H1 (cell line): ENCODE results near the gene SNAPC3. TPM values are rescaled to one million over a fixed set of nuclear protein-coding genes. Genes with fewer than 3 reads are reported as not detected.

Source experiments
- CTCF ChIA-PET: fragments of 300-600 bp; sonication (Branson Sonifier 250); formaldehyde crosslinking; loops from one replicate; lab custom pipeline; 2021; ENCODE audit not compliant: partially characterized antibody; lab: Charles Lee
- POLR2A ChIA-PET: fragments of 300-600 bp; sonication (Branson Sonifier 250); formaldehyde crosslinking; loops from one replicate; lab custom pipeline; 2021; ENCODE audit warnings: inconsistent platforms; ENCODE audit not compliant: partially characterized antibody; lab: Charles Lee
- DNase-seq, 2 experiments: peaks; one replicate each; pipeline versions ENCODE4 v3.0.0 to v3.0.0-alpha.2; 2010 to 2022; ENCODE audit warnings: low spot score in 2 of 2, low read depth in 1 of 2, mixed read lengths in 1 of 2
- FAIRE-seq: peaks from 2 replicates; lab custom pipeline; 2011; peaks lifted over from hg19 to GRCh38; lab: Jason Lieb, UNC
- H2AFZ ChIP-seq: 2 replicates; pipeline ENCODE4 v1.8.1; 2012; ENCODE audit warnings: low read length, inconsistent platforms
- H2AK5ac ChIP-seq: 2 replicates; pipeline ENCODE4 v1.6.1; 2013; ENCODE audit warnings: low read depth, low read length
- H2BK120ac ChIP-seq: replicated peaks from 2 replicates; pipeline ENCODE3; 2013; ENCODE audit warnings: low read depth, low read length, inconsistent platforms
- H2BK12ac ChIP-seq: 2 replicates; pipeline ENCODE4 v1.6.1; 2013; ENCODE audit warnings: low read depth, low read length
- H2BK15ac ChIP-seq: 2 replicates; pipeline ENCODE4 v1.6.1; 2013; ENCODE audit warnings: low read length
- H2BK20ac ChIP-seq: 2 replicates; pipeline ENCODE4 v1.6.1; 2013; ENCODE audit warnings: low read length
- H2BK5ac ChIP-seq: 2 replicates; pipeline ENCODE4 v1.6.1; 2013; ENCODE audit warnings: low read depth, low read length
- H3K14ac ChIP-seq: 2 replicates; pipeline ENCODE4 v1.6.1; 2013; ENCODE audit warnings: inconsistent platforms; ENCODE audit not compliant: insufficient read length
- H3K18ac ChIP-seq: 2 replicates; pipeline ENCODE4 v1.6.1; 2013; ENCODE audit warnings: low read length; ENCODE audit errors: extremely low read depth
- H3K23ac ChIP-seq: 2 replicates; pipeline ENCODE4 v1.6.1; 2013; ENCODE audit warnings: inconsistent platforms; ENCODE audit not compliant: insufficient read length
- H3K23me2 ChIP-seq: 2 replicates; pipeline ENCODE4 v1.6.1; 2013; ENCODE audit warnings: low read depth, low read length
- H3K27ac ChIP-seq: 2 replicates; pipeline ENCODE4 v1.6.1; 2011; ENCODE audit warnings: low read depth, low read length, inconsistent platforms
- H3K27me3 ChIP-seq, 4 experiments: replicated peaks in 1 of 4; 1 replicate in 1 of 4; 2 replicates in 3 of 4; pipeline versions ENCODE4 v1.6.1 to v1.8.1; 2011 to 2013; ENCODE audit warnings: low read length in 3 of 4, mild to moderate bottlenecking in 3 of 4, inconsistent platforms in 2 of 4, mixed read lengths in 2 of 4, moderate library complexity in 1 of 4; ENCODE audit not compliant: control insufficient read depth in 3 of 4, insufficient read depth in 3 of 4; ENCODE audit errors: extremely low read depth in 1 of 4
- H3K36me3 ChIP-seq, 4 experiments: 2 replicates each; pipeline versions ENCODE4 v1.6.1 to v1.8.1; 2011 to 2013; ENCODE audit warnings: mild to moderate bottlenecking in 4 of 4, low read length in 3 of 4, moderate library complexity in 2 of 4, control low read depth in 1 of 4, inconsistent platforms in 1 of 4; ENCODE audit not compliant: insufficient read depth in 4 of 4, control insufficient read depth in 2 of 4
- H3K4ac ChIP-seq: replicated peaks from 2 replicates; pipeline ENCODE3; 2013; ENCODE audit warnings: low read length, low read depth, mixed read lengths, inconsistent platforms; ENCODE audit not compliant: insufficient read length
- H3K4me1 ChIP-seq, 4 experiments: replicated peaks in 1 of 4; 1 replicate in 1 of 4; 2 replicates in 3 of 4; pipeline versions ENCODE4 v1.6.1 to v1.8.1; 2011 to 2013; ENCODE audit warnings: low read length in 3 of 4, inconsistent platforms in 2 of 4, mixed read lengths in 1 of 4; ENCODE audit not compliant: insufficient read depth in 4 of 4, control insufficient read depth in 3 of 4
- H3K4me2 ChIP-seq, 2 experiments: 2 replicates each; pipeline versions ENCODE4 v1.6.1 to v1.8.1; 2011 to 2013; ENCODE audit warnings: low read depth in 2 of 2, low read length in 2 of 2, control low read depth in 1 of 2, inconsistent platforms in 1 of 2, mild to moderate bottlenecking in 1 of 2; ENCODE audit not compliant: insufficient read depth in 1 of 2
- H3K4me3 ChIP-seq, 4 experiments: fragments of 200-600, 300-600 bp in 1 of 4; sonication (generic), shearing (Covaris generic), sonication (Bioruptor Twin) in 1 of 4; 2 replicates each; pipeline versions ENCODE4 v1.5.1 to v1.8.1; 2011 to 2016; ENCODE audit warnings: low read length in 4 of 4, low read depth in 3 of 4, control low read depth in 2 of 4, inconsistent platforms in 2 of 4, mild to moderate bottlenecking in 2 of 4, mixed read lengths in 1 of 4, moderate library complexity in 1 of 4; ENCODE audit not compliant: insufficient read depth in 2 of 4; ENCODE audit errors: extremely low read depth in 1 of 4
- H3K56ac ChIP-seq: replicated peaks from 2 replicates; pipeline ENCODE3; 2013; ENCODE audit warnings: low read depth, mild to moderate bottlenecking, mixed read lengths, low read length, inconsistent platforms; ENCODE audit not compliant: insufficient read length
- H3K79me1 ChIP-seq: 2 replicates; pipeline ENCODE4 v1.6.1; 2013; ENCODE audit warnings: low read depth, low read length, control low read depth
- H3K79me2 ChIP-seq, 2 experiments: 2 replicates each; pipeline versions ENCODE4 v1.6.1 to v1.8.1; 2012 to 2013; ENCODE audit warnings: low read length in 2 of 2, mild to moderate bottlenecking in 2 of 2, inconsistent platforms in 1 of 2; ENCODE audit not compliant: insufficient read depth in 2 of 2, control insufficient read depth in 1 of 2
- H3K9ac ChIP-seq, 4 experiments: replicated peaks in 1 of 4; 1 replicate in 1 of 4; 2 replicates in 3 of 4; pipeline versions ENCODE4 v1.6.1 to v1.8.1; 2011 to 2013; ENCODE audit warnings: low read depth in 3 of 4, low read length in 3 of 4, control low read depth in 2 of 4, mild to moderate bottlenecking in 2 of 4, moderate library complexity in 2 of 4, inconsistent platforms in 1 of 4; ENCODE audit errors: extremely low read depth in 1 of 4
- H3K9me3 ChIP-seq, 2 experiments: 2 replicates each; pipeline versions ENCODE4 v1.6.1 to v1.8.1; 2012 to 2013; ENCODE audit warnings: mild to moderate bottlenecking in 2 of 2, moderate library complexity in 2 of 2, control low read depth in 1 of 2, inconsistent platforms in 1 of 2, low read depth in 1 of 2, low read length in 1 of 2, mixed read lengths in 1 of 2; ENCODE audit not compliant: insufficient read depth in 2 of 2
- H4K20me1 ChIP-seq, 2 experiments: replicated peaks in 1 of 2; 2 replicates each; pipeline versions ENCODE3 to v1.8.1; 2011 to 2013; ENCODE audit warnings: inconsistent platforms in 2 of 2, low read length in 2 of 2, mild to moderate bottlenecking in 1 of 2; ENCODE audit not compliant: insufficient read depth in 2 of 2, control insufficient read depth in 1 of 2
- H4K5ac ChIP-seq: 2 replicates; pipeline ENCODE4 v1.6.1; 2013; ENCODE audit warnings: low read length, low read depth, mixed read lengths, inconsistent platforms; ENCODE audit not compliant: insufficient read length
- H4K8ac ChIP-seq: 2 replicates; pipeline ENCODE4 v1.8.0; 2013; ENCODE audit warnings: mild to moderate bottlenecking, moderate library complexity, low read length, inconsistent platforms; ENCODE audit not compliant: insufficient read depth; ENCODE audit errors: extremely low read depth
- H4K91ac ChIP-seq: replicated peaks from 2 replicates; pipeline ENCODE3; 2013; ENCODE audit warnings: low read length, mixed read lengths, inconsistent platforms; ENCODE audit not compliant: insufficient read length
- BRCA1 ChIP-seq: IDR thresholded peaks from 2 replicates; pipeline ENCODE4 v1.6.1; 2012; ENCODE audit warnings: low read depth, low read length, improper control_type of control experiment
- CBX5 ChIP-seq: fragments of 300-800, 300-1000 bp; sonication (generic); IDR thresholded peaks from 2 replicates; pipeline ENCODE4 v1.7.1; 2016; ENCODE audit warnings: antibody characterized with exemption, low read length, low read depth
- CHD1 ChIP-seq: IDR thresholded peaks from 2 replicates; pipeline ENCODE4 v1.6.1; 2012; ENCODE audit warnings: low read depth, low read length, improper control_type of control experiment
- CHD2 ChIP-seq: IDR thresholded peaks from 2 replicates; pipeline ENCODE4 v1.6.1; 2012; ENCODE audit warnings: low read length, improper control_type of control experiment
- KDM1A ChIP-seq: fragments of 200-600, 300-600 bp; sonication (generic); IDR thresholded peaks from 2 replicates; pipeline ENCODE4 v1.7.1; 2016; ENCODE audit warnings: mild to moderate bottlenecking, low read length, borderline replicate concordance
- KDM5A ChIP-seq: fragments of 200-600 bp; IDR thresholded peaks from 2 replicates; pipeline ENCODE4 v1.7.1; 2012; ENCODE audit warnings: mild to moderate bottlenecking, low read length, inconsistent platforms, mixed read lengths
- NRF1 ChIP-seq: IDR thresholded peaks from 2 replicates; pipeline ENCODE4 v1.6.1; 2011; ENCODE audit warnings: mild to moderate bottlenecking, low read depth, low read length, improper control_type of control experiment
- SIRT6 ChIP-seq: IDR thresholded peaks from one replicate; pipeline ENCODE4 v1.7.1; 2012; ENCODE audit warnings: low read length, inconsistent platforms
- TBP ChIP-seq: IDR thresholded peaks from 2 replicates; pipeline ENCODE4 v1.6.1; 2011; ENCODE audit warnings: low read depth, low read length, improper control_type of control experiment
- WGBS, 2 experiments: shearing (Covaris generic) in 1 of 2; methylation state at CpG; one replicate each; pipeline versions ENCODE4 v1.1.6 to v1.1.7; 2013 to 2015; ENCODE audit warnings: low lambda C conversion rate in 2 of 2, mixed read lengths in 2 of 2, inconsistent platforms in 1 of 2, low coverage in 1 of 2, missing lambda C conversion rate in 1 of 2; ENCODE audit not compliant: insufficient replicate concordance in 2 of 2, insufficient coverage in 1 of 2, insufficient read length in 1 of 2; ENCODE audit errors: extremely low coverage in 1 of 2, missing lambda C conversion rate in 1 of 2; 5-methylcytosine and 5-hydroxymethylcytosine counted together
- polyA plus RNA-seq, 7 experiments: library from polyadenylated mRNA; depleted of rRNA in 3 of 7; stranded (reverse) in 5 of 7; unstranded in 2 of 7; fragments of >200 nt in 5 of 7; fragments of 200-250 nt in 2 of 7; gene quantifications; 1 replicate in 5 of 7; 2 replicates in 1 of 7; 4 replicates in 1 of 7; pipeline versions ENCODE4 v1.2.1 to v1.2.3, GENCODE V29; 2011 to 2013; ENCODE audit warnings: missing spikeins in 2 of 7, mixed read lengths in 2 of 7
- total RNA-seq: library from RNA; stranded (reverse); fragmentation: NEBNext Ultra II Directional; extraction: Animal tissue kit (Norgen Biotek cat#: 25700); gene quantifications from 2 replicates; pipeline ENCODE4 v1.2.1, GENCODE V29; 2021

The SNAPC3 gene
- total and polyA plus RNA-seq, 2 of the 8 experiments (the other 6 are each of a cell fraction or from before 2014, with no cell fraction given), result 11.9 to 25.8 TPM

- FAIRE-seq, result no peak
- CTCF ChIA-PET, result interaction anchor here (1.2 to 1.5 kb wide), 2 partner anchors 11 to 13 kb away, joined by 3 to 12 read pairs; no protein-coding TSS in a partner anchor
These were observed 33.0 kb upstream of the SNAPC3 start for GRCh38 chr9:15389631-15390030.

More at GRCh38 chr9:15389631-15390030, 33.0 kb upstream of the SNAPC3 start:
- Histone ChIP-seq H3K4me3 (no peak overlapping the region), H4K91ac (no peak overlapping the region), H3K27ac (no peak overlapping the region), H3K4ac (no peak overlapping the region), H2BK12ac (no peak overlapping the region), H2BK5ac (no peak overlapping the region), H3K14ac (no peak overlapping the region), H3K9me3 (no peaks in the 10 kb centered on the region), H3K79me2 (no peaks in the 10 kb centered on the region), H3K36me3 (no peaks in the 10 kb centered on the region), H2BK20ac (no peak overlapping the region), H4K8ac (no peak overlapping the region), H3K79me1 (no peaks in the 10 kb centered on the region), H3K4me2 (no peak overlapping the region), H2AFZ (no peak overlapping the region), H2BK15ac (no peak overlapping the region), H3K4me1 (no peaks in the 10 kb centered on the region)
- WGBS, 2 experiments, result 86% methylated on average over 4 of the region's 4 CpGs; no CpG with 5 or more reads in 1 of the 2 experiments
- no peak for DNase-seq
- no peak for TF ChIP-seq CBX5
- no peak for TF ChIP-seq SIRT6
- TF ChIP-seq CHD2, result no peak
- no peak for TF ChIP-seq TBP
- TF ChIP-seq KDM5A, result no peak
- TF ChIP-seq BRCA1, result no peak
- TF ChIP-seq CHD1, result no peak
- no peak for TF ChIP-seq NRF1
- no peak for TF ChIP-seq KDM1A
- TF ChIP-seq, all 59 proteins: peak for 0
- H4K20me1 ChIP-seq, result no peaks in the 10 kb centered on the region
- H3K27me3 ChIP-seq, result no peaks in the 10 kb centered on the region
- H3K18ac ChIP-seq, result no peak overlapping the region
- H3K9ac ChIP-seq, result no peak overlapping the region
- H4K5ac ChIP-seq, result no peak overlapping the region
- no peaks in the 10 kb centered on the region for H3K23me2 ChIP-seq
- H2BK120ac ChIP-seq, result no peak overlapping the region
- no peak overlapping the region for H3K23ac ChIP-seq
- no peak overlapping the region for H3K56ac ChIP-seq
- POLR2A ChIA-PET, result no interaction called here
- H2AK5ac ChIP-seq, result no peak overlapping the region
